ENCODE results near the gene TSPAN9. TPM values are rescaled to one million over a fixed set of nuclear protein-coding genes. Genes with fewer than 3 reads are reported as not detected.

The TSPAN9 gene
- total RNA-seq, 1 donor from 2014 or later, result 40.9 TPM

- DNase-seq (ENCODE audit: low read depth) (no peak), FAIRE-seq (no peak)
- Histone ChIP-seq H2AFZ (ENCODE audit: low read depth, low read length) (no peak overlapping the region), H3K9ac (ENCODE audit: low read length) (no peak overlapping the region), H3K4me3 (ENCODE audit: insufficient read depth, low read depth, low read length) (no peak overlapping the region), H3K4me1 (ENCODE audit: insufficient read depth, low read length) (peaks cover 7% of the 10 kb centered on the region), H3K36me3 (ENCODE audit: insufficient read depth, low read length) (peaks cover 3% of the 10 kb centered on the region), H4K20me1 (ENCODE audit: insufficient read depth, low read length) (peaks cover 8% of the 10 kb centered on the region), H3K27ac (ENCODE audit: low read depth, low read length) (no peak overlapping the region), H3K9me3 (ENCODE audit: insufficient read depth, low read depth, low read length) (no peaks in the 10 kb centered on the region), H3K27me3 (ENCODE audit: insufficient read depth, low read length) (no peaks in the 10 kb centered on the region), H3K4me2 (ENCODE audit: low read length) (no peak overlapping the region), H3K79me2 (ENCODE audit: insufficient read depth, low read length) (no peaks in the 10 kb centered on the region)
- H3K27ac Mint-ChIP-seq (ENCODE audit: unreplicated experiment), result peak overlapping the region; percentile 69
- peaks cover 7% of the 10 kb centered on the region for H3K36me3 Mint-ChIP-seq (ENCODE audit: low read depth, unreplicated experiment)
- no peak for TF ChIP-seq CTCF (IDR thresholded peaks at IDR 0.05; ENCODE audit: insufficient read depth, low read depth, low read length)
- no peak for TF ChIP-seq EZH2 (IDR thresholded peaks at IDR 0.05; ENCODE audit: insufficient read depth, low read length)
- H3K9me3 Mint-ChIP-seq (ENCODE audit: unreplicated experiment), result no peaks in the 10 kb centered on the region
- peaks cover 7% of the 10 kb centered on the region for H3K4me1 Mint-ChIP-seq (ENCODE audit: low read depth, unreplicated experiment)
- no peaks in the 10 kb centered on the region for H3K27me3 Mint-ChIP-seq (ENCODE audit: low read depth, unreplicated experiment)
- no peak overlapping the region for H3K4me3 Mint-ChIP-seq (ENCODE audit: unreplicated experiment)
These were observed 43.7 kb upstream of the TSPAN9 start for GRCh38 chr12:3033539-3033867.

GRCh38 chr12:3034067-3034750 is 43.0 kb upstream of the TSPAN9 start:
- peak overlapping the region; percentile 69 for H3K27ac Mint-ChIP-seq (ENCODE audit: unreplicated experiment)
- Histone ChIP-seq H4K20me1 (ENCODE audit: insufficient read depth, low read length) (peaks cover 8% of the 10 kb centered on the region), H3K4me2 (ENCODE audit: low read length) (no peak overlapping the region), H3K27ac (ENCODE audit: low read depth, low read length) (no peak overlapping the region), H3K36me3 (ENCODE audit: insufficient read depth, low read length) (no peaks in the 10 kb centered on the region), H3K4me3 (ENCODE audit: insufficient read depth, low read depth, low read length) (no peak overlapping the region), H2AFZ (ENCODE audit: low read depth, low read length) (no peak overlapping the region), H3K79me2 (ENCODE audit: insufficient read depth, low read length) (no peaks in the 10 kb centered on the region), H3K27me3 (ENCODE audit: insufficient read depth, low read length) (no peaks in the 10 kb centered on the region), H3K4me1 (ENCODE audit: insufficient read depth, low read length) (peaks cover 7% of the 10 kb centered on the region), H3K9me3 (ENCODE audit: insufficient read depth, low read depth, low read length) (no peaks in the 10 kb centered on the region), H3K9ac (ENCODE audit: low read length) (no peak overlapping the region)
- no peaks in the 10 kb centered on the region for H3K9me3 Mint-ChIP-seq (ENCODE audit: unreplicated experiment)
- H3K36me3 Mint-ChIP-seq (ENCODE audit: low read depth, unreplicated experiment), result peaks cover 7% of the 10 kb centered on the region
- no peak for FAIRE-seq
- H3K4me1 Mint-ChIP-seq (ENCODE audit: low read depth, unreplicated experiment), result peaks cover 7% of the 10 kb centered on the region
- peak; percentile 41 for DNase-seq (ENCODE audit: low read depth)
- H3K27me3 Mint-ChIP-seq (ENCODE audit: low read depth, unreplicated experiment), result no peaks in the 10 kb centered on the region
- peak; percentile 59 for TF ChIP-seq CTCF (IDR thresholded peaks at IDR 0.05; ENCODE audit: insufficient read depth, low read depth, low read length)
- no peak for TF ChIP-seq EZH2 (IDR thresholded peaks at IDR 0.05; ENCODE audit: insufficient read depth, low read length)
- no peak overlapping the region for H3K4me3 Mint-ChIP-seq (ENCODE audit: unreplicated experiment)

GRCh38 chr12:3035171-3035570 is 42.0 kb upstream of the TSPAN9 start:
- H3K27ac Mint-ChIP-seq (ENCODE audit: unreplicated experiment), result no peak overlapping the region
- no peak for FAIRE-seq

More at GRCh38 chr12:3035171-3035570, 42.0 kb upstream of the TSPAN9 start:
- Mint-ChIP-seq H3K9me3 (ENCODE audit: unreplicated experiment) (no peaks in the 10 kb centered on the region), H3K4me1 (ENCODE audit: low read depth, unreplicated experiment) (peaks cover 7% of the 10 kb centered on the region), H3K36me3 (ENCODE audit: low read depth, unreplicated experiment) (peaks cover 4% of the 10 kb centered on the region), H3K4me3 (ENCODE audit: unreplicated experiment) (no peak overlapping the region), H3K27me3 (ENCODE audit: low read depth, unreplicated experiment) (no peaks in the 10 kb centered on the region)
- H3K9me3 ChIP-seq (ENCODE audit: insufficient read depth, low read depth, low read length), result no peaks in the 10 kb centered on the region
- H3K27ac ChIP-seq (ENCODE audit: low read depth, low read length), result no peak overlapping the region
- no peaks in the 10 kb centered on the region for H3K79me2 ChIP-seq (ENCODE audit: insufficient read depth, low read length)
- H3K9ac ChIP-seq (ENCODE audit: low read length), result no peak overlapping the region
- H2AFZ ChIP-seq (ENCODE audit: low read depth, low read length), result no peak overlapping the region
- H3K36me3 ChIP-seq (ENCODE audit: insufficient read depth, low read length), result no peaks in the 10 kb centered on the region
- peaks cover 8% of the 10 kb centered on the region for H4K20me1 ChIP-seq (ENCODE audit: insufficient read depth, low read length)
- no peak for TF ChIP-seq EZH2 (IDR thresholded peaks at IDR 0.05; ENCODE audit: insufficient read depth, low read length)
- peaks cover 7% of the 10 kb centered on the region for H3K4me1 ChIP-seq (ENCODE audit: insufficient read depth, low read length)
- DNase-seq (ENCODE audit: low read depth), result no peak
- peak overlapping the region; percentile 5 for H3K4me2 ChIP-seq (ENCODE audit: low read length)
- H3K4me3 ChIP-seq (ENCODE audit: insufficient read depth, low read depth, low read length), result no peak overlapping the region
- no peaks in the 10 kb centered on the region for H3K27me3 ChIP-seq (ENCODE audit: insufficient read depth, low read length)
